PC-9 (cell line): Measurements from ENCODE around the gene ZNF423. TPM values are rescaled to one million over a fixed set of nuclear protein-coding genes. Genes with fewer than 3 reads are reported as not detected.

ENCODE experiments used
- BruUV-seq: library from RNA; stranded (reverse); fragments of 400-500 nt; replicated peaks from 2 replicates; lab custom pipeline; 2021; lab: Mats Ljungman, UMichigan
- CTCF ChIA-PET: fragments of 300-600 bp; sonication (Branson Sonifier 250); formaldehyde crosslinking; loops from one replicate; lab custom pipeline; 2022; ENCODE audit warnings: antibody characterized with exemption; lab: Charles Lee
- POLR2A ChIA-PET: fragments of 300-600 bp; sonication (Branson Sonifier 250); formaldehyde crosslinking; loops from one replicate; lab custom pipeline; 2022; ENCODE audit warnings: antibody characterized with exemption; ENCODE audit not compliant: unreplicated experiment; lab: Charles Lee
- DNase-seq, 2 experiments: peaks; one replicate each; pipeline versions ENCODE4 v3.0.0 to v3.0.0-alpha.2; 2015 to 2022; ENCODE audit warnings: mixed read lengths in 1 of 2
- H2AFZ ChIP-seq: fragments of 200-600 bp; sonication (generic); 2 replicates; pipeline ENCODE4 v1.8.1; 2017; ENCODE audit warnings: antibody characterized with exemption
- H3F3A ChIP-seq: fragments of 200-600 bp; sonication (generic); 2 replicates; pipeline ENCODE4 v1.8.1; 2017; ENCODE audit warnings: antibody characterized with exemption, mild to moderate bottlenecking, low read depth; ENCODE audit not compliant: insufficient read depth
- H3K27ac ChIP-seq: fragments of 200-600 bp; sonication (generic); 2 replicates; pipeline ENCODE4 v1.6.1; 2016; ENCODE audit warnings: mixed run types
- H3K27me3 ChIP-seq: fragments of 200-600 bp; sonication (generic); 2 replicates; pipeline ENCODE4 v1.6.1; 2016; ENCODE audit warnings: low read depth, mixed run types; ENCODE audit not compliant: insufficient read depth
- H3K36me3 ChIP-seq: fragments of 200-600 bp; sonication (generic); 2 replicates; pipeline ENCODE4 v1.6.1; 2016; ENCODE audit warnings: low read depth, mixed run types
- H3K4me1 ChIP-seq: fragments of 200-600 bp; sonication (generic); replicated peaks from 2 replicates; pipeline ENCODE4 v1.6.1; 2016; ENCODE audit warnings: mixed run types; ENCODE audit not compliant: insufficient read depth
- H3K4me2 ChIP-seq: fragments of 200-600 bp; sonication (generic); 2 replicates; pipeline ENCODE4 v1.6.1; 2017; ENCODE audit warnings: mixed run types
- H3K4me3 ChIP-seq: fragments of 200-600 bp; sonication (generic); 2 replicates; pipeline ENCODE4 v1.6.1; 2016; ENCODE audit warnings: mixed run types
- H3K79me2 ChIP-seq: fragments of 200-600 bp; sonication (generic); 2 replicates; pipeline ENCODE4 v1.6.1; 2017; ENCODE audit warnings: low read depth, mixed run types
- H3K9me2 ChIP-seq: fragments of 200-600 bp; sonication (generic); 2 replicates; pipeline ENCODE4 v1.8.1; 2017; ENCODE audit warnings: mild to moderate bottlenecking; ENCODE audit not compliant: insufficient read depth
- H3K9me3 ChIP-seq: fragments of 200-600 bp; sonication (generic); 2 replicates; pipeline ENCODE4 v1.8.1; 2016; ENCODE audit warnings: low read depth; ENCODE audit not compliant: insufficient read depth
- H4K20me1 ChIP-seq: fragments of 200-600 bp; sonication (generic); 2 replicates; pipeline ENCODE4 v1.8.1; 2017; ENCODE audit not compliant: insufficient read depth
- CTCF ChIP-seq: fragments of 200-600 bp; sonication (generic); conservative IDR thresholded peaks from 2 replicates; pipeline ENCODE4 v1.6.1; 2017; ENCODE audit warnings: mixed run types, antibody characterized with exemption, mild to moderate bottlenecking, moderate library complexity
- EZH2 ChIP-seq: fragments of 200-600 bp; sonication (generic); IDR thresholded peaks from 2 replicates; pipeline ENCODE4 v1.8.0; 2017; ENCODE audit warnings: antibody characterized with exemption, low read depth
- intact Hi-C: fragments of 100-400 bp; cut with micrococcal nuclease; formaldehyde crosslinking; loops from one replicate; pipeline ENCODE4 v1.10.0; 2022; ENCODE audit not compliant: unreplicated experiment
- total RNA-seq: library from RNA; stranded (reverse); gene quantifications from 2 replicates; pipeline ENCODE4 v1.2.3, GENCODE V29; 2021

Gene ZNF423
- total RNA-seq, 1 experiment from 2014 or later = not detected

DNA sequence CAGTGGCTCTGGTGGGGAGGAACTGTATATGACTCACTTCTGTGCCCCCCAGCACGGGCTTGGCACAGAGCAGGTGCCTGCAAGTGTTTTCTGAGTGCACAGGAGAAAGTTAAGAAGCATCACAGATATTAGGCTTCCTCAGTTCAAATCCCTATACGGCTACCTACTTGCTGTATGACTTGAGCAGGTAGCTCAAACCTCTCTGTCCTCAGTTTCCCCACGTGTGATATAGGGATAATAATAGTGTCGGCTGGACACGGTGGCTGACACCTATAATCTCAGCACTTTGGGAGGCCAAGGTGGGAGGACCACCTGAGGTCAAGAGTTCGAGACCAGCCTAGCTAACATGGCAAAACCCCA is 386.6 kb downstream of the ZNF423 start:
- Histone ChIP-seq H3K9me2 (no peaks in the 10 kb centered on the region), H3K9me3 (no peaks in the 10 kb centered on the region), H3K79me2 (no peaks in the 10 kb centered on the region), H3K27me3 (peaks cover 48% of the 10 kb centered on the region), H3F3A (no peaks in the 10 kb centered on the region), H3K4me1 (no peaks in the 10 kb centered on the region), H3K4me2 (no peak overlapping the region), H3K27ac (no peak overlapping the region), H4K20me1 (no peaks in the 10 kb centered on the region), H3K4me3 (no peak overlapping the region), H3K36me3 (no peaks in the 10 kb centered on the region), H2AFZ (no peak overlapping the region)
- TF ChIP-seq EZH2 = no peak
- TF ChIP-seq CTCF = no peak
- BruUV-seq = no TSS peak
- intact Hi-C loops = no loop called here
- no peak for DNase-seq
- ChIA-PET POLR2A (no interaction called here), CTCF (no interaction called here)

GRCh38 chr16:49468611-49469310 is 387.2 kb downstream of the ZNF423 start:
- POLR2A ChIA-PET = no interaction called here
- CTCF ChIA-PET = no interaction called here
- no peaks in the 10 kb centered on the region for H3F3A ChIP-seq
- H3K36me3 ChIP-seq = no peaks in the 10 kb centered on the region
- TF ChIP-seq EZH2 (no peak), CTCF (no peak)
- no peaks in the 10 kb centered on the region for H3K79me2 ChIP-seq
- H3K9me2 ChIP-seq = no peaks in the 10 kb centered on the region
- no peak overlapping the region for H2AFZ ChIP-seq
- no peak overlapping the region for H3K4me2 ChIP-seq
- no peaks in the 10 kb centered on the region for H4K20me1 ChIP-seq
- intact Hi-C loops = no loop called here
- BruUV-seq = no TSS peak
- H3K4me3 ChIP-seq = no peak overlapping the region
- no peaks in the 10 kb centered on the region for H3K9me3 ChIP-seq
- no peak overlapping the region for H3K27ac ChIP-seq
- H3K27me3 ChIP-seq = peaks cover 51% of the 10 kb centered on the region
- no peak for DNase-seq
- no peaks in the 10 kb centered on the region for H3K4me1 ChIP-seq

- no peak overlapping the region for H3K4me2 ChIP-seq
- TF ChIP-seq EZH2 = no peak
- no peak for TF ChIP-seq CTCF
- POLR2A ChIA-PET = no interaction called here
- no peaks in the 10 kb centered on the region for H4K20me1 ChIP-seq
- H2AFZ ChIP-seq = no peak overlapping the region
- CTCF ChIA-PET = no interaction called here
- no peak overlapping the region for H3K4me3 ChIP-seq
- H3K4me1 ChIP-seq = no peaks in the 10 kb centered on the region
- H3K9me2 ChIP-seq = no peaks in the 10 kb centered on the region
- no peaks in the 10 kb centered on the region for H3K79me2 ChIP-seq
- DNase-seq = no peak
- H3K36me3 ChIP-seq = no peaks in the 10 kb centered on the region
- H3K27me3 ChIP-seq = peaks cover 50% of the 10 kb centered on the region
- intact Hi-C loops = no loop called here
- no TSS peak for BruUV-seq
- H3F3A ChIP-seq = no peaks in the 10 kb centered on the region
- H3K9me3 ChIP-seq = no peaks in the 10 kb centered on the region
- H3K27ac ChIP-seq = no peak overlapping the region
These were observed 388.2 kb downstream of the ZNF423 start for GRCh38 chr16:49467540-49468372.
